HT-29 (cell line): ENCODE results near the gene MAGI1. TPM values are rescaled to one million over a fixed set of nuclear protein-coding genes. Genes with fewer than 3 reads are reported as not detected.

Experiments
- DNase-seq: peaks from one replicate; pipeline ENCODE4 v3.0.0-alpha.2; 2015; ENCODE audit warnings: low spot score
- total RNA-seq: library from RNA; depleted of rRNA; stranded (reverse); fragments of >200 nt; shearing (Covaris generic); gene quantifications from 2 replicates; pipeline ENCODE4 v1.2.3, GENCODE V29; 2014

Gene MAGI1
- total RNA-seq, 1 experiment from 2014 or later = 15.6 TPM

DNA sequence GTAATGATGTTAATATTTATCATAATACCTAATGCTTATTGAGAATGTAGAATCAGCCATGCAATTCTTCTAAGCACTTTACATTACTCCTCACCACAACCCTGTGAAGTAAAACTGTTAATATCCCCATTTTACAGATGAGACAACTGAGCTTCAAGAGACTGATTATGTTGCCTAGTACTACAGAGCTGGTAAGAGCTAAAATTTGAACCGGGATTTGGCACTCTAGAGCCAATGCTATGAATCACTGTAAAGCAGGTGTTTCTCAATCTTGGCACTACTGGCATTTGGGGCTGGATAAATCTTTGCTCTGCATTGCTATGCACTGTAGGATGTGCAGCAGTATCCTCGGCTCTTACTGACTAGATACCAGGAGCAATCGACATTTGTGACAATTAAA is 367.7 kb downstream of the MAGI1 start:
- no peak for DNase-seq

DNA sequence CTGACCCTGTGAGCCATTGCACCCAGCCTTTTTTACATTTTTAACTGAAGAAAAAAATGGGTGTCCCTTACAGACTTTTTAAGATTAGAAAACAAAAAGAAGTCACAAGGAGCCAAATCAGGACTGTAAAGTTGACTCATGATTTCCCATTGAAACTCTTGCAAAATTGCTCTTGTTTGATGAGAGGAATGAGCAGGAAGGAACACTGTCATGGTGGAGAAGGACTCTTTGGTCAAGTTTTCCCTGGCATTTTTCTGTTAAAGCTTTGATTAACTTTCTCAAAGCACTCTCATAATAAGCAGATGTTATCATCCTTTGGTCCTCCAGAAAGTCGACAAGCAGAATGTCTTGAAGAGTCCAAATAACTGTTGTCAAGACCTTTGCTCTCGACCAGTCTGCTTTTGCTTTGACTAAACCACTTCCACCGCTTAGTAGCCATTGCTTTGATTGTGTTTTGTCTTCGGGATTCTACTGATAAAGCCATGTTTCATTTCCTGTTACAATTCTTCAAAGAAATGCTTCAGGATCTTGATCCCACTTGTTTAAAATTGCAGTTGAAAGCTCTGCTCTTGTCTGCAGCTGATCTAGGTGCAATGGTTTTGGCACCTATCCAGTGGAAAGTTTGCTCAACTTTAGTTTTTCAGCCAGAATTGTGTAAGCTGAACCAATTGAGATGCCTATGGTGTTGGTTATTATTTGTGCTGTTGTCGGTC is 369.4 kb downstream of the MAGI1 start:
- no peak for DNase-seq

DNA sequence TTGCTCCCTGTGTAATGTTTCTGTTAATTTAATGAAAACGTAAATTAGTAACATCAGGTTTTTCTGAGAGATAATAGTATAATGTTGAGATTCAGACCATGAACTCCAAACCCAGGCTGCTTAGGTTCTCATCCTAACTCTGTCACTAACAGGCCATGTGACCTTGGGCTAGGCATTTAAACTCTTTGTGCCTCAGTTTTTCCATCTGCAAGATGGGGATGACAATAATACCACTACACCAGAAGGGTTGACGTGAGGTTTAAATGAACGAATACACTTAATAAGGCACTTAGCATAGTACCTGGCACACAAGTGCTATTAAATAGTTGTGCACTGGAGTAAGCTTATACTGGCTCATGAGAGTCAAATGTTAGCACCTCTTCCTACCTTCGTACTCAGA is 370.8 kb downstream of the MAGI1 start:
- DNase-seq = no peak

DNA sequence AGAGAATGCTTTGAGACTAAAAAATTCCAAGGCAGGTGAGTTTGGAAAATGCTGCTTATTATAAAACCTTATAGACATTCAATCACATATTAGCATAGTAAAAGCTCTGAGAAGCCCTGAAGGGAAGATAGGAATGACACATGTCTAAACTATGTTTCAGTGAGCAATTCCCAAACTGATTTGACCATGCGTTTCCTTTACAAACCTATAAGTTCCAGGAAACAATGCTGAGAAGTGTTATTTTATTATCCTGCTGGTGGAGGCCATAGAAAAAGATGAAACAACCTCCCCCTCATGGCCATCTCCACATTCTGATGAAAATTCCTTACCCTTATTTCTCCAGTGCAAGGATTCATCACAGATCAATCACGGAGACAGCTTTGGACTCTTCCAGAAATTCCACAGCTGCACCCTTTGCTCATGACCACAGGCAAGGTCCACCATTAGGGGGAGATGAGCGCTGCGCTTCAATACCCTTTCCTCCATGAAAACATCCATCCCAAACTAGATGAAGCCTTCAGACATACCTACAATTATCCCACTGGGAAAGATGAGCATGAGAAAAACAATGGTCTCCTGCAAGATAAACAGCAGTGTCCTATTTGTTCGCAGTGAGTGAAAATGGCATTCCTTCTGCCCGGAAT is 372.1 kb downstream of the MAGI1 start:
- no peak for DNase-seq

DNA sequence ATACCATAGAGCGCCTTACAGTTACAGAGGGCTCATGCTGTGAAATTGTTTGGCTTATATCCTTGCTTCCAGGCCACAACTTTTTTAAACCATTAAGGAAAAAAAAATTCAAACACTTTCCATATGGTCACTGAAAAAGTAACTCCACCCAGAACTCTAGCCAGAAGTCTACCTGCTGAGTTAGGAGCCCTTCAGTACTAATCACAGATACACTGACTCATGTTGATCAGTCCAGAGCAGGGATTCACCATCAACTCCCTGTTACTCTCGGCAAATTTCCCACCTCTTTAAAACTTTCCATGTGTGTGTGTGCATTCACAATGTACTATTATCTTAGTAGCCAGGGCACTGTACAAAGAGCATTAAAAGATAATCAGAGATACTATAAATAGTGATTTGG is 372.8 kb downstream of the MAGI1 start:
- DNase-seq = no peak

DNA sequence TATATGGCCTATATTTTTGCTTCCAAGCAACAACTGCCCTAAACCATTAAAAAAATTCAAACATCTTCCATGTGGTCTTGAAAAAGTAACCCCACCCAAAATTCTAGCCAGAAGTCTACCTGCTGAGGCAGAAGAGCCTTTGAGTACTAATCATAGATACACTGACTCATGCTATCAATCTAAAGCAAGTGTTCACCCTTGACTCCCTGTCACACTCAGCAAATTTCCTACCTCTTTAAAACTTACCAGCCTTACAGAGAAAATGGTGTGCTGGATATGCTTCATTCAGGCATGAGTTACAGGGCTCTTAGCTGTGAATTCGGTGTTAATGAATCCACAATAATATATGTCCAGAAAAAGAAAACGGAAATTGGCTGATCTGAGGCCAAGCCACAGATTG is 373.8 kb downstream of the MAGI1 start:
- no peak for DNase-seq

DNA sequence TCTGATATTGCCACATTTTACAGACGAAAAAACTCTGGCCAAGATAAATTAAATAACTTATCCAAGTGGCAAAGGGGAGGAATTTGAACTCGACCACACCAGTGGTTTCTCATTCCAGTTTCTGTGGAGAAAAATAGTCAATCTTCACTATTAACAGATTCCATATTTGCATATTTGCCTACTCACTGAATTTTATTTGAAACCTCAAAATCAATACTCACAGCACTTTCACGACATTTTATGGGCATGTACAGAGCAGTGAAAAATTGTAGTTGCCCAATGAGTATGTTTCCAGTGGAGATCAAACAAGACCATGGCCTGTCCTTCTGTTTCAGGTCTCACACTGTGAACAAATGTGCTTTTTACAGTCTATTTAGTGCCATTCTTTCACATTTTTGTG is 374.3 kb downstream of the MAGI1 start:
- no peak for DNase-seq

DNA sequence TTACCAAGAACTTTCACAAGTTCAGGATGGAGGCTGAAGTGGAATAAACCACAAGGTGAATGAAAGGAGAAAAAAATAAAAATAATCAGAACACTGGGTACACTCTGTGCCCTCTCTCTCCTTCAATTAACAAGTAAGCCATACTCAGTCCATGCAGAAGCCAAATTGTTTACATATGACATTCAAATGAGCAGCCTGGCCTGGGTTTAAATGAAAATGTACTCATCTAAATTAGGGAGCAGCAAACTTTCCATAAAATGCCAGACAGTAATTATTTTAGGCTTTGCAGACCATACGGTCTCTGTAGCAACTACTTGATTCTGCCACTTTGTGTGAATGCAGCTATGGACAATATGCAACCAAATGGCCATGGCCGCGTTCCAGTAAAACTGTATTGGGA is 376.6 kb downstream of the MAGI1 start:
- DNase-seq = no peak

DNA sequence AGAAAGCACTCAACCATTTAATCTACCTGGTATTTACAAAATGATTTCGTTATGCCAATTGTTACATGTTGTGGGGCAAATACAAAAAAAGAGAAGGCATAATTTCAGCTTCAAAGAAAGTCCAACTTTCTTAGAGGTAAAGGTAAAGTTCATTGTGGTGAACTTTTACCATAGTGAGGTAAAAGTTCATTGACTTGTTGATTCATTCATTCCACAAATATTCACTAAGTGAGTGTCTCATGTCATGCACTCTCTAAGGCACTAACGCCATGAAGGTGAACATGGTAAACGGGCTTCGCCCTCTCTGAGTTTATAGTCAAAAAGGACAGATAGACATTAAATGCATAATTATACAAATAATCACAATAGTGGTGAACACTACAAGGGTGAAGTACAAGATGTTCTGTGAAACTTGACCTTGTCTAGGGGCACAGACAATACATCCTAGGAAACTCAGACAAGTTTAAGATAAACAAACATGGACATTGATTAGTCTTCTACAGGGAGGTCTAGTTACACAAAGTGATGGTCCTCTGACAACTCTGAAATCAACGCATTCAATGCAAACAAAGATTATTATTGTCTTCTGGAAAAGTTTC is 378.6 kb downstream of the MAGI1 start:
- no peak for DNase-seq

DNA sequence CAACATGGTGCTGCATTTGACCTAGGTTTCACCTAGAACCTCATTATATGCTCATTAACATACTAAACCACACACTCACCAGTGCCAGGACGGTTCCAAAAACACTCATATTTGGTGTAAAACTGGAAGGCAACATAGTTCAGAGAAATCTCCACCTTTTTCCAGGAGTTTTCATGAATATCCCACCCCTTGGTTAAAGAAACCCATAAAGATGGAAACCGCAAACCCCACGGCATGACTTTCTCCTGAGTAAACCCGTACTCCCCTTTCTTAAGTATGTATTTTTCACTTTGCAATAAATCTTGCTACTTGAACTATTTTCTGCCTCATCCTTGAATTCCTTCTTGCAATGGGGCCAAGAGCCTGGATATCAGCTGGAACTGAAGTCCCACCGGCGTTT is 379.3 kb downstream of the MAGI1 start:
- DNase-seq = no peak

DNA sequence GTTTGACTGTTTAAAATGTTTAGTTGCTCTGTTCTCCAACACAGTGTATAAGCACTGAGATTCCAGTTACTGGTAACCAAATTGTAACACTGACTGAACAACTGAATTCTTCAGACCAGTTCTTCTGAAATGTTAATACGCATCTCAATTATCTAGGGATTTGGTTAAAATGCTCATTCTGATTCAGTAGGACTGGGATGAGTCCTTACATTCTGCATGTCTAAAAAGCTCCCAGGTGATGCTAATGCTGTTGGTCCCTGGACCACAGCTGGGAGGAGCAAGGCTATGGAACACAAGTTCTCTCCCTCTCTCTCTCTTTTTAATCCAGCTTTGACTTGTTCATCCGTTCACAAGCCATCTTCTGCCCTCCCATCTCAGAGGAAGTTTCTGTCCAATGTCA is 380.3 kb downstream of the MAGI1 start:
- DNase-seq = no peak

DNA sequence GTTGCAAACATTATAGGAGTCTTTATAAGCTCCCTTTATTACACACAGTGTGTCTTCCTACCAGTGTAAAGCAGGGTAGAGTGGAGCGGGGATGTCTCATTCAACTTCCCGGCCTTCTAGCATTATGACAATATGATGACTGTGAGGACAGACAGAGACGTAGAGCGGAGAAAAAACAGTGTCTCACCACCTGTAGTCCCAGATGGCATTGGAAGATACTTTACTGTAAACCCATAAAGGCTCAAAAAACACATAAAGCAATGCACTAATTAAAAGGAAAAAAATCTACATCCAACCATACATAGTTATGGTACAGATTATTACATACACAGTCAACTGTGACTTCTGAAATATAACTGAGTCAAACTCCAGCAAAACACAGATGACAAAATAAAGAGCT is 383.7 kb downstream of the MAGI1 start:
- DNase-seq = no peak

DNA sequence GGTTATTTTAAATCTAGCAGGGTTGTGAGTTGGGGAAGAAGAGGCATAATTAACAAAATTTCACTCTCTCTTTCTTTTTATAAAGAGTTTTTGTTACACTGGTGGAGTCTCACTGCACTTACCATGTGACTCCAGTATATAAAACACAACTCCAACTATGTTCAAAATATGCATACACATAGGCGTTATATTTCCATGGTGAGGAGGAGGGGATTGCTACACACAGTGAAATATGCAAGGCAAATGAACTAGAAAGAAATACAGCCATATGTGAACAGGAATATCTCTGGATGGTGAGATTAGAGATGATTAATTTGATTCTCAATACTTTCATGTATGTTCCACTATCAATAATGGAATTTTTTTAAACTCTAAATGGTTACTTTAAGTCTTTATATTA is 385.0 kb downstream of the MAGI1 start:
- no peak for DNase-seq

DNA sequence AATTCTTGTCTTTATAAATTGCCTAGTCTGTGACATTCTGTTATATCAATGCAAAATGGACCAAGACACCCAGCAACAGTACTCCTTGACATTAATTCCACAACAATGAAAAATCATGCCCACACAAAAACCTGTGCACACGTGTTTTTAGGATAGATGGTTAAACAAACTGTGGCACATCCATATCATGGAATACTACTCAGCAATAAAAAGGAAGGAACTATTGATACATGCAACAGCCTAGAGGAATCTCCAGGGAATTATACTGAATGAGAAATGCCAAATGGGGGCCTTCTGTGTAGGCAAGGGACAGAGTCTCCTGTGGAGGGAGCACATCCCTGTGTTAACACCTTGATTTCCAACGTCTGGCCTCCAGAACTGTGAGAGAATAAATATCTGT is 388.5 kb downstream of the MAGI1 start:
- DNase-seq = no peak

DNA sequence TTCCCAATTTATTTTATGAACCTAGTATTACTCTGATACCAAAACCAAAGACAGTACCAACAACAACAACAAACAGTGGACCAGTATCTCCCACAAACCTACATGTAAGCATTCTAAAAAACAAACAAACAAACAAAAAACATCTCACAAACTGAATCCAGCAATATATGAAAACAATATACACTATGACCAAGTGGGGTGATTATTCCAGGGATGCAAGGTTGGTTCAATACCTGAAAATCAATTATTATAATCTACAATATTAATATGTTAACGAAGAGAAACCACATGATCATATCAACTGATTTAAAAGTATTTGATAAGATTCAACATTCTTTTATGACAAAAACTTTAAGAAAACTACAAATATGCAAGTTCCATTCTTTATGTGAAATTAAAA is 391.3 kb downstream of the MAGI1 start:
- no peak for DNase-seq

DNA sequence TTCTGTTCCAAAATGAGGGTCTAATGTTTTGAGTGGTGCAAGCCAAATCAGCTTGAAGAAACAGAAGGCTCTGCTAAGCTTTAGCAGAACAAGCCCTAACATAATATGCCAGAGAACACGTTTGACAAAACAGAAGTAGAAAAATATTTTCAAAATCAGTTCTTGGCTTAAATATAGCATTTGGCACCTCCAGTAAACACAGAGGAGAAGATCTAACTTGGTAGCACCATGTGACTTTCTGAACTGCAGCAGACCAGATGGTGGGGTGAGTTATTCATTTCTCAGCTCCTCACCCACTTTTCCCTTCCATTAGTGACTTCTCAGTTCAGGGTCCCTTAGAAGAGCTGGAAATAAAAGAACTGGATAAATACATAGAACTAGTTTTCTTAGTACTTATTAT is 395.8 kb downstream of the MAGI1 start:
- no peak for DNase-seq

DNA sequence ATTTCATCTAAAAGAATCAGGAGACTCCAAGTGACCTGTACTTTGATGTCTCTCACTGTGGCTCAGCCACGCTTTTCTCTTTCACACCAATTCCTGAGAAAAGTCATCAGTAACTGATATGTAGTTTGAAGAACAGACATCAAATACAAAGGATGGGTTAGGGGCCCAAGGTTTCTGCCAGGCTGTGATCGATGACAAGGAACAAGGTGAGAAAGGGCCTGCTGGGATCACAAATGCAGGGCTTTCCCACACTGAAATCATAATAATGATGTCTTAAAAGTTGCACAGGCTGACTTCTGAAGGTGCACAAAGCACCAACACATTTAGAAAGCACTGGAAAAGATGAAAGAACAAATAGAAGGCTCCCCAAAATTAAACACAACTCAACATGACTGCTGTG is 396.9 kb downstream of the MAGI1 start:
- DNase-seq = no peak

DNA sequence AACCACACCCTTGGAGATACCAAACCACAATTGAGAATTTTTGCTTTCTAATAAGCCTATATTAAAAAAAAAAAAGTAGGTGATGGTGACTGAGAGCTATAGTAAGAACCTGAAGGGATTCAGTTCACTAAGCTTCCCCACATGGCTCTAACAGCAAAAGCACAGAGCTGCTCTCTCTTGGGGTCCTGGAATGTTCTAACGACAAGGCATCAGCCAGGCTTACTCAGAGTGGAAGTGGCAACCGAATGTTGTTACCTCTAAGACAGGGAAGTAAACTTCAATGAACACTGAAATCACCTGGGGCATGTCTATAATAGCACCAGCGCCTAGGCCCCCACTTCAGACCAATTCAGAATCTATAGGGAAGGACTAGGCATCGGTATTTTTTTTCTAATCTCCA is 397.7 kb downstream of the MAGI1 start:
- DNase-seq = no peak

DNA sequence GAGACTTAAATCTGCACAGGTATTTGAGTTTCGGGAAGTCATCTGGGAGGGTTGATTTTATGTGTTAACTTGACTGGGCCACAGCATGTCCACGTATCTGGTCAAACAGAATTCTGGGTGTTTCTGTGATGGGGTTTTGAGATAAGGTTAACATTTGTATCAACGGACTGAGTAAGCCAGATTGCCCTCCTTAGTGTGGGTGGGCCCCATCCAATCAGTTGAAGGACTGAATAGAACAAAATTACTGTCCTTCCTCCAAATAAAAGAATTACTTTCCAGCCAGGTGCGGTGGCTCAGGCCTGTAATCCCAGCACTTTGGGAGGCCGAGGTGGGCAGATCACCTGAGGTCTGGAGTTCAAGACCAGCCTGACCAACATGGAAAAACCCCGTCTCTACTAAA is 399.3 kb downstream of the MAGI1 start:
- DNase-seq = no peak

DNA sequence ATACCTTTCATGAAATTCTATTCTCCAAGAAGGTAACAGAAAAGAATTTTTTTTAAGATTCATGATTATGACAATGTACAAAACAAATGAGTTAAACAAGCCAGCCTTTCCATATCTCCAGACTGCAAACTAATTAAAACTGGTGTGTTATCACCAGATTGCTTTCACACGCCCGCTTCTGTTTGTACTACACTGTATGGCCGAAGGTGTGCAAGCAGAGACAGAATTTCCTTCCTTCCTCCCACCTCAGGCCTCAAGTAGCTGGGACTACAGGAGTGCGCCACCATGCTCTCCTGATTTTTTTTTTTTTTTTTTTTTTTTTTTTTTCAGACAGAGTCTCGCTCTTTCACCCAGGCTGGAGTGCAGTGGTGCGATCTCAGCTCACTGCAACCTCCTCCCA is 400.4 kb downstream of the MAGI1 start:
- no peak for DNase-seq

DNA sequence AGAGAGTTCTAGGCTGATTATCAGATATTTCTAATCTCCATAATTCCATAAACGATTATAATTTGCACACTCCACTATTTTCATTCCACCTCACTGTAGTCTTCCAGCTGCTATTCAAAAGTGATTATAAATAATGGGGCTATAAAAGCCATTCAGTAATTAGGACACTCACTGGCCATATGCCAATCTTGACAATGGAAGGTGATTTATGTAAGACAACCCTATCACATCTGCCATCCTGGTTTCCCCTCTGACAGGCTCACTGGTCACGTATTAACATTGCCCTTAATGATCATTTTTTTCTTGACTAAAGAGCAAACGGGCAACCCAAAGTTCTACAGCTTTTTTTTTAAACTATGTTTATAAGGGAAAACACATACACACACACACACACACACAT is 402.4 kb downstream of the MAGI1 start:
- DNase-seq = no peak

DNA sequence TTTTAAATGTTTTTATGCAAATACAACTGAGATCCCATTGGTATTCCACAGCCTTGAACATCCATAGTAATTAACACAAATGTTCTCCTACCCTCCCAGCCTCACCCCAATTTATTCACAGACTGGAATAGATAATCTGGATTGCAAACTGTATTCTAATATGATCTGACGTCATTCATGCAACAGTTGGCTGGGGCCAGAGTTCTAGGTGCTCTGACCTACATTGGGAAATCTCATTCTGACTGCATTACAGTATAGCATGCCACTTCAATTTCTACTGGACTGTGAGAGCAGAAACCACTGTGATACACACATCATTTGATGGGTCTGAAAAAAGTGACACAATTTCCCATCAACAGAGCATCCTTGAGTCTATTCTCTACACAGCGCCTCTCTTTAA is 403.1 kb downstream of the MAGI1 start:
- no peak for DNase-seq

DNA sequence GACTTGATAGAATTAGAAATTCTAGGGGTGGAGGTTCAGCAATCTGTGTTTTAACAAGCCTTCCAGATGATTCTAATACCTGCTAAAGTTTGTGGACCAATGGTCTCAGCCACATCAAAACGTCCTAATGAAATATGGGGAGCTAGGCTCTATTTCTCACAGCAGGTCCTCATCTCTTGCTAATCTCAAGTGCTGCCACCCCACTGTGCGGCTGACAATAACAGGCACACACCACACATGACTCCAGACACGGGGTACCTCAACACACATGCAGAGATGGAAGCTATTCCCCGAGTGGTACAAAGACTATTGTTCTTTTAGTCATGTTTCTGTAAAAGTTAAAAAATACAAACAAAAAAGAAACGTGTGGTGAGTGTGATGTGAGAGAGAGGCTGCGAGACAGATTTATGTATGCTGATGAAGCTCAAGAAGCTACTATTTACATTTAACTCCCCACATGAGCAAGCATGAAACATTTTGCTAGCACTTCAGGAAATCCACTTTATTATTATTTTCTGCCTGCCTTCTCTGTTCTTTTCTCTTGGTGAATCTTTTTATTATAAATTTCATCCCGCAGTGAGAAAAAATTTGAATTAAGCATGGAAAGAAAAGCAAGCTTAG is 405.6 kb downstream of the MAGI1 start:
- no peak for DNase-seq
